Raji (cell line): ENCODE results near the gene NEDD4L.

ENCODE experiments used
- POLR2A ChIP-seq: IDR thresholded peaks from 2 replicates; pipeline ENCODE4 v1.6.1; 2011; ENCODE audit warnings: low read depth, low read length, control low read depth; ENCODE audit not compliant: insufficient read depth

NEDD4L gene

DNA sequence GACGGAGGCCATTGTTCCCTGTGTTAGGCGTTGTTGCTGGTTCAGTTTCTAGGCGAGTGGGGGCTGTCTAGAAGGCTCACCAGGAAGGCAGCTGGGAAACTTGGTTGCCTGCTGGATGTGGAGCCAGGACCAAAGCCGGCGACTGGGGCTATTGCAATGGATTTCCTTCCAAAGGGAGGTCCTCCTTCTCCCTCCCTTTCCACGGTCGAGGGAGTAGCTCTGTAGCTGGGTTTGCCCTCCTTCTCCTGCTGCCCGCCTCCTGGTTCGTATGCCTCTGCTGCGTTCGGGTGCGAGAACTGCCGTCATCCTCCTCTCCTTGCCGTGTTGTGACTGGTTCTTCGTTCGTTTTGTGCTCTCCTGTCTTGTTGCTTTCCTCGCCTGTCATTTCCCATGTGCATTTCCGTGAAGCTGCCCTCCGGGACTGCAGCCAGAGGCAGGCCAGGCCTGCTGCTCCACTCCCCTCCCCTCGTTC is 203.4 kb downstream of the NEDD4L start:
- TF ChIP-seq POLR2A: no peak

GRCh38 chr18:58249712-58250111 is 205.7 kb downstream of the NEDD4L start:
- TF ChIP-seq POLR2A: no peak

GRCh38 chr18:58251416-58251815 is 207.4 kb downstream of the NEDD4L start:
- TF ChIP-seq POLR2A: no peak

DNA sequence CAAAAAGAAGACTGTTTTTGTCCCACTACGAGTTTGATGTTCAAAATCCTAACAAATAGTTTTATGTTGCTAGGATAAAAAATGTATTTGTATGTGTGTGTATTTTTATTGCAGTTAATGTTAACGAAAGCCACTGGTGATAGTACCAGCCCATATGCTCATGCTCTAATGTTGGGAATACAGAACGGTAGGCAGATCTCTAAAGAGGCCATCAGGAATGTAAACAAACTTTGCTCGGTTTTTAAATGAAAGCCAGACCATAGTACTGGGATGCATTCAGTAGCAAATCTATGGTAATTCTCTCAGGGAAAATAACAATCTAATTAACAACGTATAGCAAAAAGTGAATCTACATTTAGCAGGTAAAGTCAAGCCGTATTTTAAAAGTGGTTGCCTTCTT is 208.1 kb downstream of the NEDD4L start:
- TF ChIP-seq POLR2A: no peak

GRCh38 chr18:58253318-58253717 is 209.3 kb downstream of the NEDD4L start:
- TF ChIP-seq POLR2A: no peak

DNA sequence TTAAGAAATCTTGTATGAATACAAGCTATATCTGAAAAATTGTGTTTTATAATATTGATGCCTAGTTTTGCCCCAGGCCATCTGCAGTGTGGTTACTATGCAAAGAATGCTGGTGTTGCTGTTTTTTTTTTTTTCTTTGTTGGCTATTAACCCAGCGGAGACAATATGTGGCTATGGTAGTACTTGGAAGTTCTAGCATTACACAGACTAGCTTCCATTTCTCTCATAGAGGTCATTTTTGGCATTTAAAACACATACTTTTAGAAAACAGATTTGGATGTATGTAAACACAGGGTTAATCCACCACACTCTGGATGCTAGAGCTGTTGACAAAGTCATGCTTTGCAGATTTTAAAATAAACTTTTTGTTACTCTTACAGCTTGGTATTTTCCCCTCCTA is 209.8 kb downstream of the NEDD4L start:
- no peak for TF ChIP-seq POLR2A

DNA sequence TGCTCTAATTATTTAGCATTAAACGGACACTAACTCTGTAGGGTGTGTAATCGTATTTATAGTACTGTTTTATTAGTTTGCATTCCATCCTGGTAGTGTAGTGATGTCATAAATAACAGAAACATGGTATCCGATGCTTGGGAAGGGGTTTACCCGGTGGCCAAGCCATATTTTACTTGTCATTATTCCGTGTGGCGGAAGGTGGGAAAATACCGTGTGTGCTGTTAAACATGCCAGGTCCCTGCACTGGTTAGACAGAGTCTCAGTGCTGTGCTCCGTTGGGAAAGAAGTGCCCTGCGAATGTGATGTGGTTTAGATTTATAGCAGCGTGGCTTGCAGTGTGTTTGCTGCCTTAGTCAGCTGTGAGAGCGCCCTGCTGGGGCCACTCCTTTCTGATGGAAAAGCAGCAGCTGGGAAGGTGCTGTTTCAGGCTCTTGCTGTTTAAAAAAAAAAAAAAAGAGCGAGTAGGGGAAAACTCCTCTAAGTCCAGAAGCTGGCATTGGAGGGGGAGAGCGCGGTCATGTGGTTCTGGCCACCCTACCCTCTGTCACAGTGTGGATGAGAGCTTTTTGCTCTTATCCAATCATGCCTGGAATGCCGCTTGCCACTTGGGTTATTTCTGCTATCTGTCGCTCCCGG is 211.0 kb downstream of the NEDD4L start:
- TF ChIP-seq POLR2A: no peak

- no peak for TF ChIP-seq POLR2A
Observed at GRCh38 chr18:58255701-58256311, 211.8 kb downstream of the NEDD4L start.

DNA sequence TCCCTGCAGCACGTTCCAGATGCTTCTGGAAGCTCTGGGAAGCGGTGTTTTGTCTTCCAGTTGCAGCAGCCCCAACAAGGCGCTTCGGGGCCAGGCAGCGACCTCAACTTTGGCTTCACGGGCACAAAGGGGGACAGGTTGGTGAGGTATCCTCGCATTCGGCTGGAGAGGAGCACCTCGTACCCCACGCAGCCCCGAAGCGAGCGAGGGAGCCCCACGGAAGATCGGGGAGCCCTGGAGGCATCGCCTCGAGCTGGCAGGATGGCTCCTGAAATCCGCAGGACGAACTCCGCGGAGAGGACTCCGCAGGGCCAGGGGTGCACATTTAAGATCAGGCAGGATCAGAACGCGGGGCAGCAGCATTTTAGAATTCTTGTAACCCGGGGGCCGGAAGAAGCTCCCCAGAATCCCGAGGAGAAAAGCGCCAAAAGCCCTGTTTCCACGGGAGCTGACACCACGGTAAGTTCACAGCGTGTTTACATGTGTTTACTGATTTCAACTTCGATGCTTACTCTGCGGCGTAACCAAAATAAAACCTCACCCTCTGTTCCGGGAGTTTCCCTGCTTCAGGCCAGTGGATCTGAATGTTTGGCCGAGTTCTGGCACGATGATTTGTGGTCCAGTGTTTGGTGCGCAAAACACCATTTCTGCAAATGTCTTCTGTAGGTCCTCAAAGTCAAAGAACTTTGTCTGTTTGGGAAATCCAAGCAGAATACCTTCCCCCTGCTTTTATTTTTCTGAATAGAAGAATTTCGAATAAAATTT is 212.5 kb downstream of the NEDD4L start:
- TF ChIP-seq POLR2A: no peak

- no peak for TF ChIP-seq POLR2A
Observed at GRCh38 chr18:58257461-58257860, 213.4 kb downstream of the NEDD4L start.

GRCh38 chr18:58258692-58259342 is 214.8 kb downstream of the NEDD4L start:
- no peak for TF ChIP-seq POLR2A

DNA sequence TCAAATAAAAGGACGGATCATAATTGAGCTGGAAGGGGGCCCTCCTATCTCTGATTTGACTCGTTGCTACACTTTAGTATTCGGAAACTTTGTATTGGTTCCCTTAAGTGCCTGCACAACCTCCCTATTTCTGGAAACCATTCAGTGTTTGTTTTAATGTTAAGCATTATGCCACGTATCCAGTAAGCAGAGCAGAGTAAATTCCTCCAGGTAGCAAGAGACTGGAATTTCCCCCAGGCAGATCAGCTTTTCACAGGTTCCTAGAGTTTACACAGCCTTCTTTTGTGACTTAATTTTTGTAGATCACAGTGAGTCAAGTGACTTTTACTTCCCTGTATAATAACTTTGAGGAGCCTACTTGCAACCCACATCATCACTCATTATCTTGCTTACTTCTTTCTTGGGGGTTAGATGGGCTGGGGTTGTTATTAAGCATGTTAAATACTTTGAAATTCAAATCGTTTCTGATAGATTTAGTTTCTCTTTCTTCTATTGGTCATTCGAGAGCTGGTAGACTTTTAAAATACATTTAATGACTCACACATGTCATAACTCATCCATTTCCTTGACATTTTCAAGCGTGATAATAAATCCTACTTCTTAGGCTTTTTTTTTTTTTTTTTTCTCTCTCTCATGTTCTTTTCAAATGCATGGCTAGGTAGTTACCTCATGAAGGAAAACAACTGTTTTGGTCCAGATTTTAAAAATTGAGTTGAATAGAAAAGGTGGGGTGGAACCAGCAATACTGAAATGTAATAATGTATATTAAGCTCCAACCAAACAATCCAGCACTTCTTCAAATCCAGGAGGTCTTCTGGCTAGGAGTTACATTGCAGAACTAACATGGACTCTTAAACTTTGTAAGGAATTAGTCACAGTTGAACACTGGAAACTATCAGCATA is 219.3 kb downstream of the NEDD4L start:
- TF ChIP-seq POLR2A: no peak

DNA sequence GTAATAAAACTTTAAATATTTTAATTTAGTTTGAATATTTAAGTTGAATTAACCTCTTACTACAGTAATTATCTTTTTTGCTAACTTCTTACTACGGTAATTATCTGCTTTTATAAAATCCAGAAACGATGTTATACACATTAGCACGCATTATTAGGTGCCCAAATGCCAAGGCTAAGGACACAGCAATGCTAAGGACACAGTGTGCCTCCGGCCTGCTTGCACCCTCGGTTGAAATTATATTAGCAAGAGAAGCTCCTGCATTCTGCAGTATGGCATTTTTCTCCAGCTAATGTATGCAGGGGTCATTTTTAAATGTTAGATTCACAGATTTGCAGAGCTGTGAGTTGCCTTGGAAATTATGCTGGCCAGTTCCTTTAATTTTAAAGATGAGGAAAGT is 220.0 kb downstream of the NEDD4L start:
- TF ChIP-seq POLR2A: no peak

- TF ChIP-seq POLR2A: no peak
Observed at GRCh38 chr18:58264840-58265239, 220.8 kb downstream of the NEDD4L start.

GRCh38 chr18:58266291-58266690 is 222.3 kb downstream of the NEDD4L start:
- no peak for TF ChIP-seq POLR2A

DNA sequence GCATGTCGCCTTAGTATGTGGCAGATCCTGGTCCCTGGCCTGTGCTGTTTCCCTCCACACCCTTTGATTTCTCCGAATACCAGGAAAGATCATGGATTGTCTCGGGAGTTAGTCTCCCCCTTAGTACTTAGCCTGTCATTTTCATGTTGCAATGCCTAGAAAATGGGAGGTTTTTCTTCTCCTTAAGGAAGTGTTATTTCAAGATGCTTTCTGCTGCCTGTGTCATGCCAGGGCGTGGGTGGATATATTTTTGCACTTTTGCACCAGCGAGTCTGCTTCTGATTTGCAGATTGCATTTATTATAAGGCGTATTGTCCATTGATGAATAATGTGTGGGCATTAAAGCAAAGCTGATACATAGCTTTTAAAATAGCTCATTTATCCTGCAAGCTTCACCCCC is 223.5 kb downstream of the NEDD4L start:
- no peak for TF ChIP-seq POLR2A
